HEK293T (cell line): ENCODE results near the gene FRMD8.

Source experiments
- BHLHE40 ChIP-seq: fragments of 450-650 bp; IDR thresholded peaks from 2 replicates; pipeline ENCODE4 v1.6.1; 2016; ENCODE audit warnings: mild to moderate bottlenecking, moderate library complexity, borderline replicate concordance
- CTBP1 ChIP-seq: fragments of 450-650 bp; IDR thresholded peaks from 2 replicates; pipeline ENCODE4 v1.6.1; 2016; ENCODE audit warnings: borderline replicate concordance
- FOXA1 ChIP-seq: fragments of 450-650 bp; IDR thresholded peaks from 2 replicates; pipeline ENCODE4 v1.6.1; 2016; ENCODE audit warnings: mild to moderate bottlenecking
- SUZ12 ChIP-seq: fragments of 450-650 bp; IDR thresholded peaks from 2 replicates; pipeline ENCODE4 v1.6.1; 2016; ENCODE audit warnings: mild to moderate bottlenecking

DNA sequence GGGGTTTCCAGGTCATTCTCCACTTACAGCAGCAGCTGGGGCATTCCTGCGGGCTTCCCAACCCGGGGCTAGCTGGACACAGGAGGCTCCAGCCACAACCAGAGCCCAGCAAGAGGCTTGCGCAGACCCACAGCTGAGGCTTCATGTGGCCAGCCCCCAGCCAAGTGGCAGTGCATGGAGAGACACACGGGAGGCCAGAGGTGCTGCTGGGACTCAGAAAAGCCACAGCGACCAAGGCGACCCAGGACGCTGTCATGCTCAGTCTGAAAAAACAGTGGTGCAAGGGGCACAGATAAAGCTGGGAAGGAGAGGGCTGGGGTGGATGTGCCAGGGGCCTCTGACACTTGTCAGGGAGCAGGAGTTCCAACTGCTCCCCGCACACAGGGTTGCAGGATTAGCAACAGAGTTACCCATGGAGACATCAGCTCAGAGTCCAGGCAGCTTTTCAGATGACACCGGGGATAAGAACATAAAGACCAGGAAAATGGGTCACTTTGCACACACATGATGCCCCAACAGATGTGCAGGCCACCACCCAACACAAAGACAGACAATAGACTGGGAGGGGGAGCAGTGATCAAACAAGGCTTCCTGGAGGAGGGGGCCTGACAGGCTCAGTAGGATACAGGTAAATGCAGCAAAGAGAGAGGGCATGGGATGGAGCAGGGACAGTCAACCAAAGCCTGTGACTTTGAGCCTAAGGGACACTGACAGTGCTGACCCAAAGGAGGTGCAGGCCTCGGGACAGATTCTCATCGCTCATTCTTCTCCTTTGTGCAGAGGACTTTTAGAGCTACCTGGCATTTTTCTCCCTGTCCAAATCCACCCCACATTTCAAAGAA, 29.3 kb downstream of the FRMD8 start:
- TF ChIP-seq BHLHE40 = no peak
- no peak for TF ChIP-seq SUZ12
- TF ChIP-seq CTBP1 = no peak
- TF ChIP-seq FOXA1 = no peak
